HG02884 (cell line): ENCODE data around the gene GTF3C5.
"Not testable (repeated sequence)": the region's sequence is repeated elsewhere in the genome, so short reads cannot be mapped to it uniquely, and the experiment has no call there.

Source experiments
- ATAC-seq: cut with Tn5 transposase; IDR thresholded peaks from one replicate; pipeline ENCODE4 v1.9.1; 2021; ENCODE audit warnings: mild to moderate bottlenecking, moderate library complexity; ENCODE audit not compliant: unreplicated experiment

The GTF3C5 gene

GRCh38 chr9:133054194-133054890, 23.5 kb downstream of the GTF3C5 start:
- ATAC-seq = no peak

GRCh38 chr9:133054966-133055365, 24.2 kb downstream of the GTF3C5 start:
- no peak for ATAC-seq

GRCh38 chr9:133055788-133056420, 25.1 kb downstream of the GTF3C5 start:
- ATAC-seq = no peak

- no peak for ATAC-seq
Observed at GRCh38 chr9:133056533-133056932, 25.7 kb downstream of the GTF3C5 start.

GRCh38 chr9:133057006-133057405, 26.2 kb downstream of the GTF3C5 start:
- no peak for ATAC-seq

- no peak for ATAC-seq
Observed at GRCh38 chr9:133057553-133057952, 26.8 kb downstream of the GTF3C5 start.

- no peak for ATAC-seq
Observed at GRCh38 chr9:133058071-133058470, 27.3 kb downstream of the GTF3C5 start.

GRCh38 chr9:133058550-133059320, 27.9 kb downstream of the GTF3C5 start:
- ATAC-seq = no peak

- ATAC-seq = no peak
Observed at GRCh38 chr9:133059623-133060022, 28.8 kb downstream of the GTF3C5 start.

- ATAC-seq = no peak
Observed at GRCh38 chr9:133060417-133060841, 29.6 kb downstream of the GTF3C5 start.

- ATAC-seq = not testable (repeated sequence)
Observed at GRCh38 chr9:133061019-133061763, 30.4 kb downstream of the GTF3C5 start.

- ATAC-seq = not testable (repeated sequence)
Observed at GRCh38 chr9:133061764-133062145, 31.0 kb downstream of the GTF3C5 start, which contains the start of gene CEL. Gene CEL, plus strand, starts transcription at chr9:133061981. Its CDS starts 22 bp downstream, at chr9:133062003.

- not testable (repeated sequence) for ATAC-seq
Observed at GRCh38 chr9:133062569-133062968, 31.8 kb downstream of the GTF3C5 start.

GRCh38 chr9:133063159-133063499, 32.3 kb downstream of the GTF3C5 start:
- no peak for ATAC-seq

GRCh38 chr9:133063500-133064231, 32.9 kb downstream of the GTF3C5 start:
- ATAC-seq = no peak

- ATAC-seq = no peak
Observed at GRCh38 chr9:133064241-133065069, 33.7 kb downstream of the GTF3C5 start.

GRCh38 chr9:133065070-133065388, 34.2 kb downstream of the GTF3C5 start:
- ATAC-seq = no peak

- ATAC-seq = no peak
Observed at GRCh38 chr9:133066181-133066983, 35.6 kb downstream of the GTF3C5 start.

GRCh38 chr9:133067006-133067405, 36.2 kb downstream of the GTF3C5 start:
- ATAC-seq = no peak
